ENCODE measurements around the gene MATN4.

- TF ChIP-seq CTCF (conservative IDR thresholded peaks at IDR 0.05; ENCODE audit: low read length) (peak; percentile 92), EZH2phosphoT487 (IDR thresholded peaks at IDR 0.05; ENCODE audit: borderline replicate concordance, low read depth, low read length) (no peak)
Measured at GRCh38 chr20:45306431-45306982, 1.6 kb downstream of the MATN4 start, which contains the start of gene RBPJL.
